SKM-1 (cell line): ENCODE results near the gene STRIT1.
"Not testable (repeated sequence)": the region's sequence is repeated elsewhere in the genome, so short reads cannot be mapped to it uniquely, and the experiment has no call there.

Source experiments
- DNase-seq: peaks from one replicate; lab custom pipeline; 2025; ENCODE audit not compliant: unreplicated experiment; lab: John Stamatoyannopoulos, UW

The STRIT1 gene

DNA sequence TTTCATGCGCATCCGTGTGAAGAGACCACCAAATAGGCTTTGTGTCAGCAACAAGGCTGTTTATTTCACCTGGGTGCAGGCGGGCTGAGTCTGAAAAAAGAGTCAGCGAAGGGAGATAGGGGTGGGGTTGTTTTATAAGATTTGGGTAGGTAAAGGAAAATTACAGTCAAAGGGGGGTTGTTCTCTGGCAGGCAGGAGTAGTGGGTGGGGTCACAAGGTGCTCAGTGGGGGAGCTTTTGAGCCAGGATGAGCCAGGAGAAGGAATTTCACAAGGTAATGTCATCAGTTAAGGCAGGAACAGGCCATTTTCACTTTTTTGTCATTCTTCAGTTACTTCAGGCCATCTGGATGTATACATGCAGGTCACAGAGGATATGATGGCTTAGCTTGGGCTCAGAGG, 19.0 kb downstream of the STRIT1 start:
- not testable (repeated sequence) for DNase-seq

DNA sequence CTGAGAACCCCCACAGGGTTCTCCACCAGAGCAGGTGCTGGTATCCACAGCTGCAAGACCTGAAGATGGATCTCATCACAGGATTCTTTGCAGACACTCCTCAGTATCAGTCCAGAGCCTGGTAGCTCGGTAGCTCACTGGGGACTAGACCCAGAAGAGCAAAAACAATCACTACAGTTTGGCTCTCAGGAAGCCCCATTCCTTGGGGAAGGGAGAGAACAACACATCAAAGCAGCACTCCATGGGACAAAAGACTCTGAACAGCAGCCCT, 22.2 kb downstream of the STRIT1 start:
- DNase-seq = no peak

DNA sequence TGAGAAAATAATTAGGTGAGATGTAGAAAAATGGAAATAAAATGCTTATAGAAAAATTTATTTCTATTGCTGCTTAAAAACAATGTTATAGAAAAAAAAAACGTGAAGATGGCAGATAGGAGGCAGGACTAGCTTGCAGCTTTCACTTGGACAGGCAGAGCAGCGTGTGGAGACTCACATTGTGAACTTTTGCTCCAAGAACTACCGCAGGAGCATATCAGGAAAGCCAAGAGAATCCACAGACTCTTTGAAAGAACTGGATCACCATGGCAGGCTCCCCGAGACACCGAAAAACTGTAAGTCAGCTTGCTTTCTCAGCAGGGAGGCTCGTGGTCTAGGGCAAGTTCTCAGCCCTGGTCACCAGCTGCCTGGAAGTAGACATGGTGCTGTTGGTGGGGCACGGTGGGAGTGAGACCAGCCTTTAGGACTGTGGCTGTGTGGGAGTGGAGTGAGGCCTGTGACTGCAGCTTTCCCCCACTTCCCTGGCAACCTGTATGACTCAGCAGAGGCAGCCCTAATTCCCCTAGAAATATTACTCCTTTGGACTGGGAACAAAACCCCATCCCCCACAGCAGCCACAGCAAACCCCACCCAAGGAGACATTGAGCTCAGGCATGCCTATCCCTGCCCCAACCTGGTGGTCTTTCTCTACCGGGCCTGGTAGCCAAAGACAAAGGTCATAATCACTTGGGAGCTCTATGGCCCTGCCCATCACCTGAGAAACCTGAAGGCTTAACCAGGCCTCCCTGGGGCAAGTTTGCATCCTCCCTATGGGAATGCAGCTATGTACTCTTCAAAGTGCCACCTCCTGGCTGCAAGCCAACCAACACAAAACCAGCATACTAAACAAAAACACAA, 22.8 kb downstream of the STRIT1 start:
- no peak for DNase-seq

DNA sequence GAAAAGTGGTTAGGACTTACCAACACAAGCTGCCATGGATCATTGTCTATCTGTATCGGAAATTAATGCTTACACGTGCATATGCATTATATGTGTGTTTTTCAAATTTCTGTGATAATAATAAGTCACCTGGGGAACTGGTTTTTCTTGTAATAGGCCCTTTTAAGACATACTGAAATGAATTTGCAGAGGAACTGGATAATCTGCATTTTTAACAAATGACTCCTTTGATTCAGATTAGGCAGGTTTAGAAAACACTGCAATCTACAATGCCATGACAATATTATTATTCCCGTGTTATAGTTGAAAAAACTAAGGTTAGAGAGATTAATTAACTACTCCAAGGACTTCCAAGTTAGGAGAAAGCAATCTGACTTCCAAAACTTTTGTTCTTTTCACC, 23.4 kb downstream of the STRIT1 start:
- no peak for DNase-seq

DNA sequence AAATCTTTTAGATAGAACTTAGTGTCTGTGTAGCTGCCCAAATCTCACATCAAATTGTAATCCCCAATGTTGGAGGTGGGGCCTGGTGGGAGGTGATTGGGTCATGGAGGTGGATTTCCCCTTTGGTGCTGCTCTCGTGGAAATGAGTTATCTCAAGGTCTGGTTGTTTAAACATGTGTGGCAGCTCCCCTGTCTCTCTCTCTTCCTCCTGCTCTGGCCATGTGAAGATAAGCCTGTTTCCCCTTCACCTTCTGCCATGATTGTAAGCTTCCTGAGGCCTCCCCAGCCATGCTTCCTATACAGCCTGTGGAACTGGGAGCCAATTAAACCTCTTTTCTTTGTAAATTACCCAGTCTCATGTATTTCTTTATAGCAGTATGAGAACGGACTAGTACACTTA, 30.6 kb downstream of the STRIT1 start:
- not testable (repeated sequence) for DNase-seq

DNA sequence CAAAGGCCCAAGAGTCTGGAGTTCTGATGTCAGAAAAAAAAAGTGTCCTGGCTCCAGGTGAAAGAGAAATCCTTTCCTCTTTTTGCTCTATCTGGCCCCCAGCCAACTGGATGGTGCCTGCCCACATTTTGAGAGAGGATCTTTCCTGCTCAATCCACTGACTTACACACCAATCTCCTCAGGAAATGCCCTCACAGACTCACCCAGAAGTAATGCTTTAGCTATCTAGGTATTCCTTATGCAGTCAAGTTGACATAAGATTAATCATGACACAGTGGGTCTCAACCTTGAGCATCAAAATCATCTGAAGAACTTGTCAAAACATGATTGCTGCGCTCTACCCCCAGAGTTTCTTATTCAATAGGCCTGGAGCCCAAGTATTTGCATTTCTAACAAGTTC, 31.2 kb downstream of the STRIT1 start:
- no peak for DNase-seq

DNA sequence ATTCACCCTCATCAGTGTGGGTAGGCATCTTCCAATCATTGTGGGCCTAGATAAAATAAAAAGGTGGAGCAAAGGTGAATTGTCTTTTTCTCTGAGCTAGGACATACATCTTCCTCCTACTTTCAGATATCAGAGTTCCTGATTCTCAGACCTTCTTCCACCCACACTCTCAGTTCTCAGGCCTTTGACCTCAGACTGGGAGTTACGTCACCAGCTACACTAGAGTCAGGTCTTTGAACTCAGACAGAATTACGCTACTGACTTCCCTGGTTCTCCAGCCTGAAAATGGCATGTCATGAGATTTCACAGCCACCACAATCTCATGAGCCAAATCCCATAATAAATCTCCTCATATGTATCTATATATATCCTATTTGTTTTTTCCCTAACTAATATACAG, 39.0 kb downstream of the STRIT1 start:
- DNase-seq = peak; percentile 9

DNA sequence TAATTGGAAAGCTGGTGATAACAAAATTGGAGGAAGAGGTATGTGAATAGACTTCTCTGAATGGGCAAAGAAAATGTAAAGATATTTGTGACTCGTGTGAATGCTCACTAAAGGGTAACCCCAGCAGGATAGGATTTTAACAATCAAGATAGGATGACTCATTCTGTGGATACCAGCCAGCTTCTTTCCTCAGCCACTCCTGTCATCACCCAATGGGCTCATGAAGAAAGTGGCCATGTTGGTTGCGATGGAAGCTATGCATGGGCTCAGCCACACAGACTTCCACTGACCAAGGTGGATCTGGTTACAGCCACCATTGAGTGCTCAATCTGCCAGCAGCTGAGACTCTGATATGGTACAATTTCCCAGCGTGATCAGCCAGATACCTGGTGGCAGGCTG, 40.9 kb downstream of the STRIT1 start:
- DNase-seq = no peak

DNA sequence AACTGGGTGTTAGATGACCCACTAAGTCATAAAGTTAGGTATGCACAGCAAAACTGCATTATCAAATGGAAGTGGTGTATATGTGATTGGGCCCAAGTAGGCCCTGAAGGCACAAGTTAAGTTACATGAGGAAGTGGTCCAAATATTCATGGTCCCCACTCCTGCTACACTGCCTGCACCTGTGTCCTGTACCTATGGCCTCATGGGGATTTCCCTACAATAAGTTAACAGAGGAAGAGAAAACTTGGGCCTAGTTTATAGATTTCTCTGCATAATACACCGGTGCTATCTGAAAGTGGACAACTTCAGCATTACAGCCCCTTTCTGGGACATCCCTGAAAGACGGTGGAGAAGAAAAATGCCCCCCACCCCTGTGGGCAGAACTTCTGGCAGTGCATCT, 41.5 kb downstream of the STRIT1 start:
- DNase-seq = no peak

DNA sequence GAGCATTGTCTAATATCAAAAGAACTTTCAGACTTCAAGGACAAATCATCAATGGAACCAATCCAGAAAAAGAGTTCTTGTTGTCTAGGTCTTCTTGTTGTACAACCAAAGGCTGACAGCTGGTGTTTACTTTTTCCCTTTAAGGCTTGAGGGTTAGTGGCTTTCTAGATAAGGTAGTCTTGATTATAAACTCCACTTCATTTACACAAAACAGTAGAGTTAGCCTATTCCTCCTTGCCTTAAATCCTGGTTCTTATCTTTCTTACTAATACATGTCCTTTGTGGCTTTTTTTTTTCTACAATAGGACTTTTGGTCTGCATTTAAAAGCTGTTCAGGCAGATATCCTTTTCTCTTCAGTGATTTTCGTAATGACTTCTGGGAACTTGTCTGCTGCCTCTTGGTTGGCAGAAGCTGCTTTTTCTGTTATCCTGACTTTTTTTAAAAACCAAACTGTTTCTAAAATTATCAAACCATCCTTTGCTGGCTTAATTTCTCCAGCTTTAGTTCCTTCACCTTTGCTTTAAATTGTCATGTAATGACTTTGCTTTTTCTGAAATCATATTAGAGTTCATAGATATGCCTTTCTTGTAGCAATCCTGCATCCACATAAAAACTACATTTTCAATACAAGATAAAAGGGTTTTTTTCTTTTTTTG, 44.8 kb downstream of the STRIT1 start:
- DNase-seq = no peak

DNA sequence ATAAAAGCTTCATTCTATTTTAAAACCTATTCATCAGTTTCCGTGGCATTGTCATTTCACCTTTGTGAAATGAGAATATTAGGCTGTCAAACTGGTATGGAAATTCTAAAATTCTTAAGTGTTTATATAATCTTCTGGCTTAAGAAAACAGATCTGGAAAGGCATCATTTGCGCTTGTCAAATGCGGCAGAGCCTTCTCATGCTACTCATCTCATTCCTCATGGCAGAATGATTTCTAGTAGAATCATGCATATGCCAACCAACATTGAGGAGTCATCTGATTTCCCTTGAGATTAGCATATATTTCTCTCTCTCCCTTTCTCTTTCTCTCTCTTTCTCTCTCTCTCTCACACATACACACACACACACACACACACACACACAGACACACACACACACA, 48.8 kb downstream of the STRIT1 start:
- no peak for DNase-seq

DNA sequence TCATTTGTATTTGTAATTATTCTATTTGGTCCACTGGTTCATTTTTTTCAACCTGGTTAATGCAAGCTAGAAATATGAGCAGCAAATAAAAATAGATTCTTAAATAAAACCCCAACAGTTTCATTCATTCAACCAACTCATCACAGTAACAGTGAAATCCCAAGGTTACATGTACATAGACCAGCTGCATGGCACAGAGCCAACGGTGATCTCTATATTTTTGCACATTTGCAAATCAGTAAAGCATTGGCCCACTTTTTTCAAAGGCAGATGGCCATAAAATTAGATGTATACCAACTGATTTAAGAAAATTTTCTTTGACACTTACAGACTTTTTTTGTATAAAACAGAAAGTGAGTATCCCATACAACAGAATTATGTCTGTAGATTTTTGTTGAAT, 49.3 kb downstream of the STRIT1 start:
- no peak for DNase-seq

DNA sequence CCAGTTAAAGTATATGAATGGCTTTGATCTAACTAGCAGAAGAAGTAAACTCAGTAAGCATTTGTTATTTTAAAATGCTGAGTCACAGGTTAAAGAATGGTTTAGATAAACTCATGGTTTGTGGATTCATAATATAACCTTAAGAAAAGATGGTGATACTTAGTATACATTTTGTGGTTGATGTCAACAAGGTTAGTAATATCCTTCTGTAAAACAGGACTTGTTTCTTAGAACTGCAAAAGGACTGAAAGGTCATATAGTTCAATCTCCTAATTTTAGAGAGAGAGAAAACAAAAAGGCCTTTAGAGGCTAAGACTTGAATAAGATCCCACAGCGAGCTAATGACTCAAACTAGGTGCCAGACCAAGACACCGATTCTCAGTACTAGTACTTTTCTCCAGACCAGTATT, 50.0 kb downstream of the STRIT1 start:
- no peak for DNase-seq

DNA sequence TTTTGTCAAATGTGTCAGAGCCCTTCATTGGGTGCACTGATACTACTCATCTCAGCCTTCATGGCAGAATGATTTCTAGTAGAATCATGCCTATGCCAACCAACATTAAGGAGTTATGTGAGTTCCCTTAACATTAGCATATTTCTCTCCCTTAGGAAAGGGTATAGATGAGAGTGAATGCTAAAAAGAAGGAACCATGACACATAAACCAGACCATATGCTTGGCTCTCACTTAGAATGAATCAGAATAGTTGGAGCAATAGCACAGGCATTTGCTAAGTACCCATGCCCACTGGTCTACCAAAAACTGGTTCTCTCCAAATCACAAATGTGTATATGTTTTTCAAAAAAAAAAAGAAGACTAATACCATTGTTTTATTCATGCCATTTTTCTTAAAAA, 51.1 kb downstream of the STRIT1 start:
- DNase-seq = no peak

DNA sequence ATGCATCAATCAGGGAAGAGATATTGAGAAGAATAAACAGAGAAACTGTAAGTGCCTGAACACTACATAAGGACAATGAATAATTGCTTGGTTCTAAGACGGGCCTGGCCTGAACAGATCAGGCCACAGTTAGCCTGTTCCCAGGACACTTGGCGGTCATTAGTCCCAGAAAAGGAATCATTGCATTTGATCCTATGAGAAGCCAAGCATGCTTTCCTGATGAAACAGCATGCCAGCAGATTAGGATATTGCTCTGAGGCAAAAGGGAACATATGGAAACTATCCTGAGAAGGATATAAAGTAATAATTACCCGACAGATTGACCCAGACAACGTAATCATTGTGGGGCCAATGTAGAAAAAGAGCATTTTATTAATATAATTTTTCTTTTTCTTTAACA, 51.9 kb downstream of the STRIT1 start:
- DNase-seq = no peak
